HG03139 (cell line): ENCODE data around the gene ZBTB49.
A peak's percentile ranks its signal among the peaks of the same experiment; 100 is the strongest.

Source experiments
- ATAC-seq: cut with Tn5 transposase; IDR thresholded peaks from one replicate; pipeline ENCODE4 v1.9.1; 2021; ENCODE audit not compliant: unreplicated experiment

Gene ZBTB49

GRCh38 chr4:4281787-4282186, 8.3 kb upstream of the ZBTB49 start:
- ATAC-seq: no peak

- no peak for ATAC-seq
These were observed 5.0 kb upstream of the ZBTB49 start for GRCh38 chr4:4284827-4285618.

GRCh38 chr4:4288098-4288497, 2.0 kb upstream of the ZBTB49 start:
- ATAC-seq: no peak

GRCh38 chr4:4289055-4289454, 996 bp upstream of the ZBTB49 start:
- no peak for ATAC-seq

GRCh38 chr4:4289597-4289940, 482 bp upstream of the ZBTB49 start:
- peak; percentile 20 for ATAC-seq

GRCh38 chr4:4293279-4293678, 3.2 kb downstream of the ZBTB49 start:
- ATAC-seq: no peak

- ATAC-seq: no peak
These were observed 6.3 kb downstream of the ZBTB49 start for GRCh38 chr4:4296283-4296846.

- no peak for ATAC-seq
These were observed 9.0 kb downstream of the ZBTB49 start for GRCh38 chr4:4299006-4299405.

- no peak for ATAC-seq
These were observed 11.9 kb downstream of the ZBTB49 start for GRCh38 chr4:4302001-4302400.

- no peak for ATAC-seq
These were observed 12.4 kb downstream of the ZBTB49 start for GRCh38 chr4:4302416-4302815.

- no peak for ATAC-seq
These were observed 16.9 kb downstream of the ZBTB49 start for GRCh38 chr4:4306920-4307319.

- no peak for ATAC-seq
These were observed 18.9 kb downstream of the ZBTB49 start for GRCh38 chr4:4308800-4309441.

- no peak for ATAC-seq
These were observed 21.1 kb downstream of the ZBTB49 start for GRCh38 chr4:4311193-4311592.

GRCh38 chr4:4315461-4316149, 25.6 kb downstream of the ZBTB49 start:
- no peak for ATAC-seq

- no peak for ATAC-seq
These were observed 26.1 kb downstream of the ZBTB49 start for GRCh38 chr4:4316150-4316495.

- ATAC-seq: no peak
These were observed 27.6 kb downstream of the ZBTB49 start for GRCh38 chr4:4317496-4318232.

- no peak for ATAC-seq
These were observed 30.5 kb downstream of the ZBTB49 start for GRCh38 chr4:4320528-4320927.

- no peak for ATAC-seq
These were observed 31.1 kb downstream of the ZBTB49 start for GRCh38 chr4:4320951-4321714.

- ATAC-seq: no peak
These were observed 32.1 kb downstream of the ZBTB49 start for GRCh38 chr4:4321951-4322688.
